ENCODE results near the gene PRRC1.

DNA sequence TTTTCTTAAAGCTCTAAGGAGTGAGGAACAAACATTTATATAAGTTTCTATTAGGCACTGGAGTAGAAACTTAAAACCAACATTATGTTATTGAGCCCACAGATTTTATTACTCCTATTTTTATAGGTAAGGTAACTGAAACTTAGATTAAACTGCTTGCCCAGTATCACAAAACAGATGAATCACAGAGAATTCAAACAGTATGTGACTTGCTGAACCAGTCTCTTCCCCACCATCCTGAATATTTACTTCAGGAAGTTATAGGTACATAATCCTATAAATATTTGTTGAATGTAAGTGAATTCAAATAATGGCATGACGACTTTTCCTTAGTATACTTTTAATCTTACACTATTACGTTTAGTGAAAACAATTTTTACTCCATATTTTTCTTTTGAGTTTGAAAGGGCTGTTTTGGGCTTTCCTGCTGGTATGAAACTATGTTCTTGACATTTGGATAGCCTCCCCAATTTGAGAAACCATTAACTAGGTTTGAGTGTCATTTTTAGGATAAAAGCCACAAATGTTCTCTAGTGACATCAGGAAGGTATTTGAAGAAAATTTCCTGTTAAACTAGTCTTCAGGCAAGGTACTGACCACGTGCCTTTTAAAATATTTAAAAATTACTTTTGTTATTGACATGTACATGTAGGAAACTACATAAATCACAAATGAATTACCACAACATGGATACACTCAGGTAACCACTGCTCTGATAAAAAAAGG lies 39.3 kb downstream of the PRRC1 start:
- no peak for TF ChIP-seq EZH2 (IDR thresholded peaks at IDR 0.05; ENCODE audit: low read depth, unreplicated experiment)
- TF ChIP-seq NANOG (IDR thresholded peaks at IDR 0.05; ENCODE audit: borderline replicate concordance) = no peak
- TF ChIP-seq POLR2AphosphoS5 (IDR thresholded peaks at IDR 0.05; ENCODE audit: low read depth) = no peak
